Measurements from ENCODE around the gene TM9SF4. TPM values are rescaled to one million over a fixed set of nuclear protein-coding genes. Genes with fewer than 3 reads are reported as not detected.

TM9SF4 gene
- polyA plus RNA-seq, 3 donors: 49.7 to 78.5 (median 78.3) TPM

DNA sequence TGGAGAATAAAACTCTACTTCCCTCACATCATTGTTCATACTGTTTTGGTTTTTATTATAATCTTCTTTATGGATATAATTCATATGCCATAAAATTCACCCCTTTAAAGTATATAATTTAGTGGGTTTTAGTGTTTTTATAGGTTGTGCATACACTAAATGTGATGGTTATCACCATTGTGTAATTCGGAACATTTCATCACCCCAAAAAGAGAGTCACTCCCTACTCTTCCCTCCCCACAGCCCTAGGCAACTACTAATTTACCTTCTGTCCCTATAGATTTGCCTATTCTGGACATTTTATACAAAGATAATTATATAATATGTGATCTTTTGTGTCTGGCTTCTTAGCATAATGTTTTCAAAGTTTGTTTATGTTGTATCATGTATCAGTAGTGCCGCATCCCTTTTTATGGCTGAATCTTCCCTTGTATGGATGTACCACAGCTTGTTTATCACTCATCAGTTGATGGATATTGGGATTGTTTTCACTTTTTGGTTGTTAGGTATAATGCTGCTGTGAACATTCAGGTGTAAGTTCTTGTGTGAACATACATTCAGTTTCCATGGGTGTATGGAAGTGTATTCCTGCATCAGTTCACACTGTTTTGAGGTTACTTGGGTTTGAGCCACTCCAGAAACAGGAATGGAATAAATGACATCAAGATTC is 4.2 kb downstream of the TM9SF4 start:
- Mint-ChIP-seq H3K4me3 (peak overlapping the region in 1 of 2 donors; percentile 42), H3K36me3 (peaks cover 20 to 32% of the 10 kb centered on the region in 2 donors), H3K4me1 (peaks cover 77% of the 10 kb centered on the region), H3K9me3 (no peaks in the 10 kb centered on the region), H3K27ac (peak overlapping the region; percentile 99 to 100 (median 100)), H3K27me3 (ENCODE audit: low read depth in 3 of 3) (peaks cover 0 to 2% (median 0%) of the 10 kb centered on the region in 3 donors)
- peak; percentile 58 to 78 (median 75) for DNase-seq
- Histone ChIP-seq H3K79me2 (ENCODE audit: insufficient read depth, low read length) (peaks cover 73% of the 10 kb centered on the region), H3K4me2 (replicated peaks; ENCODE audit: extremely low read depth, low read length, poor library complexity, severe bottlenecking) (peak overlapping the region; percentile 92), H2AFZ (ENCODE audit: insufficient read depth, low read depth, low read length, poor library complexity, severe bottlenecking) (no peak overlapping the region), H3K27ac (ENCODE audit: low read depth in 1 of 2, low read length in 2 of 2) (peak overlapping the region; percentile 91 to 99), H3K27me3 (ENCODE audit: control insufficient read depth in 2 of 2, insufficient read depth in 2 of 2, low read length in 2 of 2) (no peaks in the 10 kb centered on the region), H4K20me1 (ENCODE audit: insufficient read depth, low read length) (no peaks in the 10 kb centered on the region), H3K4me1 (ENCODE audit: control insufficient read depth in 1 of 2, insufficient read depth in 2 of 2, low read length in 2 of 2) (peaks cover 80 to 84% of the 10 kb centered on the region in 2 donors), H3K4me3 (replicated peaks in 1 of 3; ENCODE audit: low read depth in 2 of 3, low read length in 3 of 3) (peak overlapping the region in 1 of 3 experiments; percentile 98), H3K36me3 (replicated peaks in 1 of 2; ENCODE audit: control insufficient read depth in 1 of 2, insufficient read depth in 2 of 2, low read length in 2 of 2) (peaks cover 5 to 11% of the 10 kb centered on the region in 2 donors), H3K9me3 (replicated peaks in 1 of 2; ENCODE audit: control insufficient read depth in 1 of 2, insufficient read depth in 1 of 2, low read length in 2 of 2) (no peaks in the 10 kb centered on the region), H3K9ac (ENCODE audit: insufficient read depth, low read length, poor library complexity, severe bottlenecking) (peak overlapping the region; percentile 67)
- WGBS (ENCODE audit: insufficient coverage): 100% methylated on average over 1 of the region's 2 CpGs
- intact Hi-C loops (cut with micrococcal nuclease): loop anchor here (2.0 to 10.0 kb wide), 6 partner anchors 41 to 509 kb away; partner anchors contain the start of genes PLAGL2 (in 2 of the 2), POFUT1 (in 2 of the 2), ASXL1 (in 1 of the 2) and ID1 (in 1 of the 2)
- no peak for TF ChIP-seq CTCF (IDR thresholded peaks at IDR 0.05)

DNA sequence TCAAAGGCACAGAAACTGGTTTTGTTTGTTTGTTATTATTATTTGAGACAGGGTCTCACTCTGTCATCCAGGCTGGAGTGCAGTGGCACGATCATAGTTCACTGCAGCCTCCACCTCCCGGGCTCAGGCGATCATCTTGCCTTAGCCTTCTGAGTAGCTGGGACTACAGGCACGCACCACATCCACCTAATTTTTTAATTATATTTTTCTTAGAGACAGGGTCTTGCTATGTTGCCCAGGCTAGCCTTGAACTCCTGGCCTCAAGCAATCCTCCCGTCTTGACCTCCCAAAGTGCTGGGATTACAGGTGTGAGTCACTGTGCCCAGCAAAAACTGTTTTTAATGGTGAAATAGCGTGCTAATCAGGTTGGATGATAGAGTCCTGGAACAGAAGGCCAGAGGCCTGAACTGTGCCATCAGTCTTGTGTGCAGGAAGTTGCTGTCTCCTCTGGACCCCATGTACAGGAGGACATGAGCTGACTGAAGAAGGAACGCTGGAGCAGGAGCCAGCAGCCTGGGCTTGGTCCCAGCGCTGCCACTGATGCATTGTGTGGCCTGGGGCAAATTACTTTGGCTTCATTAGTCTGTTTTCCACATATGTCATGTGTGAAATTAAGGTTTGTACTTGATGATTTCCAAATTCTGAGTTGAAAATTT is 4.9 kb downstream of the TM9SF4 start:
- H3K36me3 ChIP-seq (replicated peaks in 1 of 2; ENCODE audit: control insufficient read depth in 1 of 2, insufficient read depth in 2 of 2, low read length in 2 of 2): peaks cover 5 to 11% of the 10 kb centered on the region in 2 donors
- Mint-ChIP-seq H3K9me3 (no peaks in the 10 kb centered on the region), H3K36me3 (peaks cover 20 to 34% of the 10 kb centered on the region in 2 donors), H3K4me1 (peaks cover 77% of the 10 kb centered on the region), H3K4me3 (no peak overlapping the region), H3K27ac (peak overlapping the region; percentile 89 to 100 (median 100)), H3K27me3 (ENCODE audit: low read depth in 3 of 3) (peaks cover 0 to 2% (median 0%) of the 10 kb centered on the region in 3 donors)
- no peak overlapping the region for H2AFZ ChIP-seq (ENCODE audit: insufficient read depth, low read depth, low read length, poor library complexity, severe bottlenecking)
- no peak for DNase-seq
- H3K79me2 ChIP-seq (ENCODE audit: insufficient read depth, low read length): peaks cover 80% of the 10 kb centered on the region
- WGBS (ENCODE audit: insufficient coverage): 94% methylated on average over 4 of the region's 8 CpGs
- peaks cover 80 to 84% of the 10 kb centered on the region in 2 donors for H3K4me1 ChIP-seq (ENCODE audit: control insufficient read depth in 1 of 2, insufficient read depth in 2 of 2, low read length in 2 of 2)
- TF ChIP-seq CTCF (IDR thresholded peaks at IDR 0.05): no peak
- H3K9me3 ChIP-seq (replicated peaks in 1 of 2; ENCODE audit: control insufficient read depth in 1 of 2, insufficient read depth in 1 of 2, low read length in 2 of 2): no peaks in the 10 kb centered on the region
- H3K4me3 ChIP-seq (replicated peaks in 1 of 3; ENCODE audit: low read depth in 2 of 3, low read length in 3 of 3): peak overlapping the region in 1 of 3 experiments; percentile 98
- no peaks in the 10 kb centered on the region for H4K20me1 ChIP-seq (ENCODE audit: insufficient read depth, low read length)
- peak overlapping the region; percentile 55 to 99 for H3K27ac ChIP-seq (ENCODE audit: low read depth in 1 of 2, low read length in 2 of 2)
- peak overlapping the region; percentile 92 for H3K4me2 ChIP-seq (replicated peaks; ENCODE audit: extremely low read depth, low read length, poor library complexity, severe bottlenecking)
- H3K9ac ChIP-seq (ENCODE audit: insufficient read depth, low read length, poor library complexity, severe bottlenecking): no peak overlapping the region
- no peaks in the 10 kb centered on the region for H3K27me3 ChIP-seq (ENCODE audit: control insufficient read depth in 2 of 2, insufficient read depth in 2 of 2, low read length in 2 of 2)
- intact Hi-C loops (cut with micrococcal nuclease): loop anchor here (5.0 to 10.0 kb wide), 5 partner anchors 43 to 510 kb away; partner anchors contain the start of genes PLAGL2 (in 2 of the 2), POFUT1 (in 2 of the 2), ASXL1 (in 1 of the 2) and ID1 (in 1 of the 2)
